NCI-H1930 (cell line): ENCODE data around the gene LRPAP1.
"Not testable (repeated sequence)": the region's sequence is repeated elsewhere in the genome, so short reads cannot be mapped to it uniquely, and the experiment has no call there.

Source experiments
- DNase-seq, 2 experiments: peaks; one replicate each; lab custom pipeline; 2025; lab: John Stamatoyannopoulos, UW

Gene LRPAP1

GRCh38 chr4:3560465-3560864 is 28.2 kb upstream of the LRPAP1 start:
- DNase-seq = not testable (repeated sequence)

- not testable (repeated sequence) for DNase-seq
Measured at GRCh38 chr4:3559381-3560290, 27.4 kb upstream of the LRPAP1 start.

GRCh38 chr4:3558514-3558836 is 26.3 kb upstream of the LRPAP1 start:
- DNase-seq = not testable (repeated sequence)

- not testable (repeated sequence) for DNase-seq
Measured at GRCh38 chr4:3557676-3558513, 25.7 kb upstream of the LRPAP1 start.

GRCh38 chr4:3557088-3557492 is 24.9 kb upstream of the LRPAP1 start:
- DNase-seq = not testable (repeated sequence)

DNA sequence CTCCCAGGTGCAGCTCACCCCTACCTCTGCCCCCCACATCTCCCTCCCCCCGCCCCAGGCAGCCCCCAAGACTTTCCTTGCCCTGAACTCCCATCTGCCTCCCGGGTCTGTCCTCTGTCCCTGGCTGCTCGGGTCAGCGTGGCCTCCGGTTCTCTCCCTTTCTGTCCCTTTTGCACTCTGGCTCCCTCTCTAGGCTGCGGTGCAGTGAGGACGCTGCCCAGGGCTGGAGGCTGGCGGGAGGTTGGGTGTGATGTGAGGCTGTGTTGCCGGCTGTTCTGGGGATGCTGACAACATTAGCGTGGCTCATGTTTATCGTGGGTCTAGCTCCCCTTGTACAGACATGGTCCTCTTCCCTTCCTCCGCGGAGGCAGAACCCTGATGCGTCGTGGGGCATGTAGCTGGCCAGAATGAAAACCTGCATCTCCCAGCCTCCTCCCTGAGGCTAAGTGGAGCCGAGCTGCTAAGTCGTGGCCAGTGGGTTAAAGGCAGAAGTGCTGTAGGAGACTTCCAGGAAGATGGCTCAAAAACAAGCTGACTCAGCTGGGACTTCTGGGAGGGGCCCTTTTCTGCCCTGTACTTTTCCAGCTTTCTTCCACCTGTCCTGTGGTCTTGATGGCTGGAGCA is 24.1 kb upstream of the LRPAP1 start:
- peak; percentile 12 to 25 for DNase-seq

- DNase-seq = not testable (repeated sequence)
Measured at GRCh38 chr4:3555459-3556070, 23.3 kb upstream of the LRPAP1 start.

DNA sequence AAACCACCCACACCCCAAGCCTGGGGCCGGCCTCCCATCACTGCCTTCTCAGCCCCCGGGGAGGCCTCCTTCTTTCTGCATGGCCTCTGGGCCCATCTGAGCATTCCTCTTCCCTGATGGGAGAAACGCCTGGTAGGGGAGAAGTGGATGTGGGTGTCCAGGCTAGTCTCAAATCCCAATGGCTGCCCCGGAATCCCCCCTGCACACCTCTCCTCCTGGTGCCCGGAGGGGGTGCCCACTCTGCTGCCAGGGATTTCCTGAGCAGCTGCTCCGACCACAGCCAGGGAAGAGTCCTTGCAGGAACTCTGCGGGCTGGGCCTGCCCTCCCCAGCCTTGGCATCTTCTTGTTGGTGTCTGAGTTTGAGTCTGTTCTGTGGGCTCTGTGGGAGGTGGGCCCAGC is 19.1 kb upstream of the LRPAP1 start:
- not testable (repeated sequence) for DNase-seq

GRCh38 chr4:3550792-3551325 is 18.6 kb upstream of the LRPAP1 start:
- not testable (repeated sequence) for DNase-seq

GRCh38 chr4:3550041-3550440 is 17.8 kb upstream of the LRPAP1 start:
- DNase-seq = not testable (repeated sequence)

- not testable (repeated sequence) for DNase-seq
Measured at GRCh38 chr4:3549694-3550001, 17.4 kb upstream of the LRPAP1 start.

GRCh38 chr4:3548991-3549693 is 16.9 kb upstream of the LRPAP1 start:
- not testable (repeated sequence) for DNase-seq

GRCh38 chr4:3546721-3547120 is 14.5 kb upstream of the LRPAP1 start:
- not testable (repeated sequence) for DNase-seq

GRCh38 chr4:3545351-3545750 is 13.1 kb upstream of the LRPAP1 start:
- not testable (repeated sequence) for DNase-seq

GRCh38 chr4:3544259-3545025 is 12.2 kb upstream of the LRPAP1 start:
- not testable (repeated sequence) for DNase-seq

DNA sequence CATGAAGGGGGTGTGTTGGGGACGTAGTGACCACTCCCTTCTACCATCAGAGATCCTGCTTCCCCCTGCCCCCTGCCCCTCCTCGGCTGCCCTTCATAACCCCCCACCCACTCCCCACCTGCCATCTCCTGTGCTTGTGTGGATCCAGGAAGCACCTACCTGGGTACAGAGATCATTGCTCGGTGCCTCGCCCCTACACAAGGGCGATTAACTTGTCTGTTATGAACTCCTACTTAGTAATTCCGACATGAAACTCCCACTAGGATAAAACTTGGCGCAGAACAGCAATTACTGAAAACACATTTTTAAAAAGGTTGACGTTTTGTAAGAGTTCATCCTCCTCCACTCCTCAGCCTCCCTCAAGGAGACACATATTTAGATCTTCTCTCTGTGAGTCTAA is 11.2 kb upstream of the LRPAP1 start:
- not testable (repeated sequence) for DNase-seq

GRCh38 chr4:3538906-3539305 is 6.7 kb upstream of the LRPAP1 start:
- not testable (repeated sequence) for DNase-seq

DNA sequence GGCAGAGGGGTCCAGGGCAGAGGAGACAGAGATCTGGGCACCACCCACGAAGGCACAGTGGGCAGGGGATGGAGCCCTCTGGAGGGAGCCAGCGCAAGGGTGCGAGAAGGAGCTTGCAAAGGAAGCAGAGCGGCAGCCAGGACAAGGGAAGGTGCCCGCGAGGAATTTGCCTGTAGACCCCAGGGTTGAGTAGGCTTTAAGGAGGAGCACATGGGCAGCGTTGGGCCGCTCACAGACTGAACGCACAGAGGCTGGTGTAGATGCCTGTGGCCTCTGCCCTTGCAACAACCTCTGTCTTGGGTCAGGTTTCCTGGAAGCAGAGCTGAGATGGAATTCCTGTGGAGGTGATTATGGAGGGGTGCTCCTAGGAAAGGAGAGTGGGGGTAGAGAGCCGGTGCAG is 3.6 kb upstream of the LRPAP1 start:
- DNase-seq = not testable (repeated sequence)

- DNase-seq = no peak
Measured at GRCh38 chr4:3533423-3533820, 1.2 kb upstream of the LRPAP1 start.

GRCh38 chr4:3532751-3533422 is 665 bp upstream of the LRPAP1 start:
- no peak for DNase-seq
